HG02938 (cell line): ENCODE measurements around the gene CBR4.
A peak's percentile ranks its signal among the peaks of the same experiment; 100 is the strongest.

Experiments used
- ATAC-seq: cut with Tn5 transposase; IDR thresholded peaks from one replicate; pipeline ENCODE4 v1.9.1; 2021; ENCODE audit warnings: mild to moderate bottlenecking, moderate library complexity; ENCODE audit not compliant: unreplicated experiment

CBR4 gene

DNA sequence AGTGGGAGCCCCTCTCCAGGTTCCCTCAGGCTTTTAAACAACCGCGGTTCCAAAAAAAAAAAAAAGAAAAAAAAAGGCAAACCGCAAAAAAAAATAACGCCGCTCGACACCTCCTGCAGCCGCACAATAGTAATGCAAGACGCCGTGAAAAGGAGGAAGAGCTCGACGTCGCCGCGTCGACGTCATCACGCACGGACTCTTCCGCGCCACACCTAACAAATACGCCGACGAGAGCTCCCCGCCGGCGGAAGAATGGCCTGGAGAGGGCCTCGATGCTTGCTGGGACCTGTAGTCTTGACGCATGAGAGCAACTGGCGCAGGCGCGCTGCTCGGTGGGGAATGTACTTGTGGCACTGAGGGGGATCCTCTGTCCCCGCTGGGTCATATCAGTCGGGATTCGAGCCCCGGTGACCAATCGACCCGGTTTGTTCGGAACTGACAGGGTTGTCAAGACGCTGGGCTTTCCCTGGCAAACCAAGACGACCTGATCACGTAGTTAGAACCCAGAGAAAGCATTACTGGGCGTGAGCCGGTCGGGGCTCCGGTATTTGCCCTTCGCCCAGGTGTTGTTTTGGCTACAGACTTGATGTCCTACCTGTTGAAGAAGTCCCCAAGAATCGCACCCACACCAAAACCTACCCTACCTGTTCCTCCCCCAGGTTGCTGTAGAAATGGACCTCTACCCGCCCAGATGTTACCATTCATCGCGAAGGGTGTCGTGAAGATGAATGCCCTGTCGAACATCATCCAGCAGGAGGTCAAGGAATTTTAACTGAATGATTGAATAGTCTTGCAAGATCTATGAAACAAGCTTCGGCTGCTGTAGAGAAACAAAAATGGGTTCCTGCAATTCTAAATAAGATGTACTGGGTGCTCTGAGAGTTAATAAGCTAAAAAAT, at the start of gene CBR4:
CBR4 (minus strand) TSS at position 131 of the 899 bp plus-strand sequence. CDS start 166 bp downstream, outside the sequence.
- peak; percentile 96 for ATAC-seq

- no peak for ATAC-seq
These were observed 49.5 kb upstream of the CBR4 start for GRCh38 chr4:169059306-169060211.

- ATAC-seq: no peak
These were observed 48.3 kb upstream of the CBR4 start for GRCh38 chr4:169058312-169058711.

GRCh38 chr4:169054879-169055278, 44.8 kb upstream of the CBR4 start:
- ATAC-seq: peak; percentile 73

DNA sequence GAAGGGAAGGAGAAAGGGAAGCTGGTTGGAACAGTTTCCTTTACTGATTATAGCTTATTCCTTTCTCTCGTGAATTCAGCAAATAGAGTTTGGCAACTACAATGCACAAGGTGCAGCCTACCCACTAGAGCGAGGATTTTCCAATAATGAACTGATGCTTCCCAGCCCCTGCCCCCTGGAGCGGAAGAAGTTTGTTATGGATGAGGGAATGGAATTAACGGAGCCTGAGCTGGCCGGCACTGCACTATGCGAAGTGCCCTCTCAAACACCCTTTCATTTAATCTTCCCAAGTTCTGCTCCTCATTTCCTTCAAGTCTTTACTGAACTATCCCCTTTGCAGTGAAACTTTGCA, 42.5 kb upstream of the CBR4 start:
- ATAC-seq: no peak

GRCh38 chr4:169051761-169052593, 41.9 kb upstream of the CBR4 start:
- no peak for ATAC-seq

- no peak for ATAC-seq
These were observed 41.1 kb upstream of the CBR4 start for GRCh38 chr4:169050881-169051760.

DNA sequence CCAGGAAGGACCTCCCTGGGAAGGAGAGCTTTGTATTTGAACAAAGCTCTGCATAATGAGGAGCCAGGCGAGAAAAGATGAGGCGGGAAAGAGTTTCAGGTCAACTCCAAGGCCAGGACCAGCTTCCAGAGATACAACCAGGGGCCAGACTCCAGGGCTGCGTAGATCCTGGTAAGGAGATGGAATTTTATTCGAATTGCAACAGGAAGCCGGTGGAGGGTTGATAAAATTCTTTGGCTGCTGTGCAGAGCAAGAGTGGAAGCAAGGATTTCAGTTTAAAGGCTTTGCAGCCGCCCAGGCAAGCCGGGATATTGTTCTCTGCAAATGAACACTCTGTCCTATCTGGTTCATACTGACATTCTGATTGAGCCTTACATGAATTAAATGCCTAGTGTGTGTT, 40.2 kb upstream of the CBR4 start:
- ATAC-seq: no peak

DNA sequence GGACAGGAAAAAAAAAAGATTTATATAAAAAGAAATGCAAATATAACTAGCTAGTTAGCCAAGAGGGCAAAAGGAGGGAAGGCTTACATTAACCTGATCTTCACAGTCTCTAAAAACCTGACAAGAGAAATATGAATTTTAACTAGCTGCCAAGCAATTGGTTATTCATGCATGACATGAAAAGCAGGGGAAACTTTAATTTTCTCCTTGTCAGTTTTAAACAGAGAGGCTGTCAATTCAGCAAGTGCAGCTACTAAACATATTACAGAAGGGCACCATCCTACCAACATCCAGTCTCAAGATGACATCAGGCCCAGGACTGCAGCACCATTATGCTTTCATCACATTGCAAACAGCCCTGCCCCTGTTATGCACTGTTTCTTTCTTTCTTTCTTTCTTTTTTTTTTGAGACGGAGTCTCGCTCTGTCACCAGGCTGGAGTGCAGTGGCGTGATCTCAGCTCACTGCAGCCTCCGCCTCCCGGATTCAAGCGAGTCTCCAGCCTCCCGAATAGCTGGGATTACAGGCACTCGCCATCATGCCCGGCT, 38.9 kb upstream of the CBR4 start:
- no peak for ATAC-seq

GRCh38 chr4:169047956-169048355, 37.9 kb upstream of the CBR4 start:
- no peak for ATAC-seq

- ATAC-seq: no peak
These were observed 36.0 kb upstream of the CBR4 start for GRCh38 chr4:169045862-169046584.

GRCh38 chr4:169044714-169045447, 34.8 kb upstream of the CBR4 start:
- ATAC-seq: no peak

DNA sequence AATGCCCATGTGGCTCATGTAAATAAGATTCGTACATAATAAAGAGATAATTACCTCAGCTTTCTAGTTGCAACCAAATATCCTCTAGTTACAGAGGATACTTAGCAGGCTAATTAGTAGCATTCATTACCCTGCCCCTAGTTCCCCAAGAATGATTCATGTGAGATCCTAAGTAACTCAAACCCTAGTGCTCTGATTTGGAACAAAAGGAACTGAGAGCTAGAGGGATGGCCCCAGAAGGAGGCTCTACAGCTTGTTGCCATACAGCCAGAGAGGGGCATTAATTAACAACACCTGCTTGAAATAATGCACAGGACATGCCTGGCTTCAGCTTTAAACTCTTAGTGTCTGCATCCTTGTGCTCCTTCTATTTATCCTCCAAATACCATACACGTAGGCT, 32.6 kb upstream of the CBR4 start:
- ATAC-seq: no peak

GRCh38 chr4:169040559-169041261, 30.7 kb upstream of the CBR4 start:
- no peak for ATAC-seq

DNA sequence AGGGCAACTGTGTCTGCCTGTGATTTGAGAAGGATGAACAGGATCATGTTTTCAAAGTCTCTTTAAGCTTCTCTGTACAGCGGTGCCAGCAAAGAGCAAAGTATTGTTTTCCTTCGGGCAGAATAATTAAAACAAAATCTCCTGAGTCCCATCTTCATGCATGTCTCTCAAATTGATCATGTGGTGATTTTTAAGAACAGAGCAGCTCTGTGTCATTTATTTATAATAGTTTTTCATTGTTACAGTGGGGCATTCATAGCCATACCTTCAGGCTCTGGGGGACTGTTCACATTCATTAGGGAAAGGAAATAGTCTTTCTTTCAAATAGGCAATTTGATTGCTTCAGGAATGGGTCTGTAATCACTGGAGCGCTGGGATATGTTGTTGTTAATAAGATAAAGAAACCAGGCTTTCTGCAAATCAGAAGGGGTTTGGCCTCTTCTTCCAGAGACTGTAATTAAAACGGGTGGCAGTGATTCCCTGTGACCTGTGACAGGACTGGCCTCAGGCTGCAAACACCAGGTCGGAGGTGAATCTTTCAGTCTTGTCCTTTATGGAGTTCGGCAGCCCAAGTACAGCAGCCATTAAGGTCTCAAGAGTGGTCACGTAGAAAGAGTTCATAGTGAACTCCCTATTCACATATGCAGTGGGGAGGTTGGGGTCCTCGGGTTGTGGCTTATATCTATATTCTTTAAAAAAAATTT, 29.3 kb upstream of the CBR4 start:
- ATAC-seq: no peak

GRCh38 chr4:169037506-169037905, 27.5 kb upstream of the CBR4 start:
- no peak for ATAC-seq
